Central memory CD8-positive, alpha-beta T cell (primary cell): Measurements from ENCODE around the gene MAP3K4.
A peak's percentile ranks its signal among the peaks of the same experiment; 100 is the strongest.

Experiments
- ATAC-seq: fragments of 150-1000 bp; cut with Tn5 transposase; replicated peaks from 2 replicates; pipeline ENCODE4 v1.10.0; 2022; ENCODE audit warnings: mild to moderate bottlenecking, moderate FRiP score, moderate number of reproducible peaks; ENCODE audit not compliant: poor library complexity, severe bottlenecking; ENCODE audit errors: extremely low read depth
- DNase-seq, 2 donors: peaks; one replicate each; pipeline ENCODE4 v3.0.0; 2021; ENCODE audit warnings: low spot score in 2 of 2
- H3K27ac Mint-ChIP-seq: one replicate; pipeline ENCODE4 v1.8.0; 2022; ENCODE audit warnings: low read depth, mild to moderate bottlenecking, moderate library complexity, mixed read lengths
- H3K27me3 Mint-ChIP-seq: one replicate; pipeline ENCODE4 v1.8.0; 2022; ENCODE audit warnings: mixed read lengths
- H3K36me3 Mint-ChIP-seq: one replicate; pipeline ENCODE4 v1.8.0; 2022; ENCODE audit warnings: mild to moderate bottlenecking, moderate library complexity, mixed read lengths; ENCODE audit not compliant: insufficient read depth
- H3K4me1 Mint-ChIP-seq: one replicate; pipeline ENCODE4 v1.8.0; 2022; ENCODE audit warnings: mixed read lengths
- H3K4me3 Mint-ChIP-seq: one replicate; pipeline ENCODE4 v1.8.0; 2022; ENCODE audit warnings: mild to moderate bottlenecking, moderate library complexity, mixed read lengths
- H3K9me3 Mint-ChIP-seq: one replicate; pipeline ENCODE4 v1.8.0; 2022; ENCODE audit warnings: mixed read lengths

MAP3K4 gene

GRCh38 chr6:161035981-161036263 lies 44.4 kb downstream of the MAP3K4 start:
- Mint-ChIP-seq H3K9me3 (no peaks in the 10 kb centered on the region), H3K36me3 (peaks cover 24% of the 10 kb centered on the region), H3K27me3 (no peaks in the 10 kb centered on the region), H3K4me1 (peaks cover 32% of the 10 kb centered on the region), H3K27ac (no peak overlapping the region), H3K4me3 (no peak overlapping the region)
- ATAC-seq (no peak), DNase-seq (no peak)

DNA sequence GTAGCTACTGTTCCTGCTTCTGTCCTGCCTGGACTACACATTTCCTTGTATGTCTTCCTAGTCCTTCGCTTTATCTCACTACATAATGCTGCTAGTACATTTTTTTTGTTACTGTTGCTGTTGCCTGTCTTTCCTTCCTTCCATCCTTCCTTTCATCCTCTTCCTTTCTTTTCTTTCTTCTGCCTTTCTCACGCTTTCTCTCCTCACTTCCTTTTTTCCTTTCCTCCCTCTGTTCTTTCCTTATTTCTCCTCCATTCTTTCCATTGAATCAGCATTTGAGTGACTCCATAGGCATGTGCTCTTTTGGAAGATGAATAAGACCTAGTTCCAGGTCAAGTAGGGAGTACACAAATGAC lies 46.3 kb downstream of the MAP3K4 start:
- Mint-ChIP-seq H3K4me3 (no peak overlapping the region), H3K27ac (no peak overlapping the region), H3K36me3 (peaks cover 24% of the 10 kb centered on the region), H3K27me3 (no peaks in the 10 kb centered on the region), H3K4me1 (peaks cover 25% of the 10 kb centered on the region), H3K9me3 (no peaks in the 10 kb centered on the region)
- no peak for DNase-seq
- ATAC-seq = no peak

GRCh38 chr6:161038229-161039031 lies 46.9 kb downstream of the MAP3K4 start:
- Mint-ChIP-seq H3K4me3 (no peak overlapping the region), H3K36me3 (peaks cover 25% of the 10 kb centered on the region), H3K27ac (no peak overlapping the region), H3K9me3 (no peaks in the 10 kb centered on the region), H3K4me1 (peaks cover 29% of the 10 kb centered on the region), H3K27me3 (no peaks in the 10 kb centered on the region)
- ATAC-seq (no peak), DNase-seq (no peak)

- ATAC-seq = no peak
- Mint-ChIP-seq H3K36me3 (peaks cover 13% of the 10 kb centered on the region), H3K9me3 (no peaks in the 10 kb centered on the region), H3K4me3 (no peak overlapping the region), H3K27ac (no peak overlapping the region), H3K4me1 (peaks cover 29% of the 10 kb centered on the region), H3K27me3 (no peaks in the 10 kb centered on the region)
- DNase-seq = no peak
Measured at GRCh38 chr6:161041274-161041673, 49.7 kb downstream of the MAP3K4 start.

GRCh38 chr6:161044335-161044734 lies 52.8 kb downstream of the MAP3K4 start:
- no peaks in the 10 kb centered on the region for H3K9me3 Mint-ChIP-seq
- H3K27me3 Mint-ChIP-seq = no peaks in the 10 kb centered on the region
- ATAC-seq (no peak), DNase-seq (no peak)
- peaks cover 6% of the 10 kb centered on the region for H3K36me3 Mint-ChIP-seq
- peaks cover 17% of the 10 kb centered on the region for H3K4me1 Mint-ChIP-seq
- H3K4me3 Mint-ChIP-seq = no peak overlapping the region
- peak overlapping the region; percentile 29 for H3K27ac Mint-ChIP-seq

DNA sequence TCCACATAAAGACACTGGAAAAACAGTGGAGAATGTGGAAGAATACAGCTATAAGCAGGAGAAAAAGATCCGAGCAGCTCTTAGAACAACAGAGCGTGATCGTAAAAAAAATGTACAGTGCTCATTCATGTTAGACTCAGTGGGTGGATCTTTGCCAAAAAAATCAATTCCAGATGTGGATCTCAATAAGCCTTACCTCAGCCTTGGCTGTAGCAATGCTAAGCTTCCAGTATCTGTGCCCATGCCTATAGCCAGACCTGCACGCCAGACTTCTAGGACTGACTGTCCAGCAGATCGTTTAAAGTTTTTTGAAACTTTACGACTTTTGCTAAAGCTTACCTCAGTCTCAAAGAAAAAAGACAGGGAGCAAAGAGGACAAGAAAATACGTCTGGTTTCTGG lies 57.1 kb downstream of the MAP3K4 start:
- DNase-seq (no peak), ATAC-seq (no peak)
- Mint-ChIP-seq H3K4me1 (peaks cover 21% of the 10 kb centered on the region), H3K9me3 (no peaks in the 10 kb centered on the region), H3K4me3 (no peak overlapping the region), H3K36me3 (peaks cover 3% of the 10 kb centered on the region), H3K27me3 (no peaks in the 10 kb centered on the region), H3K27ac (no peak overlapping the region)

GRCh38 chr6:161050134-161050765 lies 58.7 kb downstream of the MAP3K4 start:
- H3K27me3 Mint-ChIP-seq = no peaks in the 10 kb centered on the region
- H3K27ac Mint-ChIP-seq = no peak overlapping the region
- no peaks in the 10 kb centered on the region for H3K9me3 Mint-ChIP-seq
- DNase-seq (no peak), ATAC-seq (no peak)
- H3K4me3 Mint-ChIP-seq = no peak overlapping the region
- H3K4me1 Mint-ChIP-seq = peaks cover 15% of the 10 kb centered on the region
- H3K36me3 Mint-ChIP-seq = peaks cover 3% of the 10 kb centered on the region

DNA sequence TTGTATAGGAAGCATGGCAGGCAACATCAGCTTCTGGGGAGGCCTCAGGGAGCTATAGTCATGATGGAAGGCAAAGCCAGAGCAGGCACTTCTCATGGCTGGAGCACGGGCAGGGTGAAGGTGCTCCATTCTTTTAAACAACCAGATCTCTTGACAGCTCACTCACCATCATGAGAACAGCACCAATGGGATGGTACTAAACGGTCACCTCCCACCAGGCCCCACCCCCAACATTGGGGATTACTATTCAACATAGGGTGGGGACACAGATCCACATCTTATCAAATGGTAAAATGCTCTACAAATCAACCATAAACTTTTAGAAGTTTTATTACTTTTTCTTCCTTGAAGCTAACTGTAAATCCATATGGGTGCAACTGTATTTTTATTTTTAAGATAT lies 61.5 kb downstream of the MAP3K4 start:
- Mint-ChIP-seq H3K27ac (no peak overlapping the region), H3K4me3 (no peak overlapping the region), H3K9me3 (no peaks in the 10 kb centered on the region), H3K36me3 (peaks cover 5% of the 10 kb centered on the region), H3K27me3 (no peaks in the 10 kb centered on the region), H3K4me1 (peaks cover 22% of the 10 kb centered on the region)
- no peak for DNase-seq
- ATAC-seq = no peak

GRCh38 chr6:161054876-161055275 lies 63.3 kb downstream of the MAP3K4 start:
- Mint-ChIP-seq H3K27ac (no peak overlapping the region), H3K4me3 (no peak overlapping the region)
- DNase-seq = no peak

DNA sequence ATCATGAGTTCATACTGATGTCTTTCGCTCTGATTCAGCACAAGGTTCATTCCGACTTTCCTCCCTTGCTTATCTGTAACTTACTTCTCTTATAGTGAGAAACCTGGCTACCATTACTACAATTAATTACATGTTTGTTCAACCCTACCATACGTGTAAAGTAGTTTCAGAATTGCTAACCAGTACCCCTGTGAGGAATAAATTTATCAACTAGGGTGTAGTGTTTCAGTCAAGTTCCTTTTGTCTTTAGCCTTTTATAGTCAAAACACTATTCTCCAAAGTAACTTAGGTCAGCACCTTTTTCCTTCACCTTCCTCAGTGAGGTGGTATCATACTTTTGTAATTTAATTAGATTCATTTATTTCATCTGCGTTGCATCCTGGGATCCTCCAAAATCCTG lies 64.9 kb downstream of the MAP3K4 start:
- Mint-ChIP-seq H3K4me3 (no peak overlapping the region), H3K4me1 (peaks cover 13% of the 10 kb centered on the region), H3K27ac (no peak overlapping the region), H3K36me3 (peaks cover 4% of the 10 kb centered on the region), H3K9me3 (no peaks in the 10 kb centered on the region), H3K27me3 (no peaks in the 10 kb centered on the region)
- DNase-seq (no peak), ATAC-seq (no peak)

More at GRCh38 chr6:161054876-161055275, 63.3 kb downstream of the MAP3K4 start:
- Mint-ChIP-seq H3K9me3 (no peaks in the 10 kb centered on the region), H3K36me3 (peaks cover 4% of the 10 kb centered on the region), H3K27me3 (no peaks in the 10 kb centered on the region), H3K4me1 (peaks cover 20% of the 10 kb centered on the region)
- ATAC-seq = no peak

DNA sequence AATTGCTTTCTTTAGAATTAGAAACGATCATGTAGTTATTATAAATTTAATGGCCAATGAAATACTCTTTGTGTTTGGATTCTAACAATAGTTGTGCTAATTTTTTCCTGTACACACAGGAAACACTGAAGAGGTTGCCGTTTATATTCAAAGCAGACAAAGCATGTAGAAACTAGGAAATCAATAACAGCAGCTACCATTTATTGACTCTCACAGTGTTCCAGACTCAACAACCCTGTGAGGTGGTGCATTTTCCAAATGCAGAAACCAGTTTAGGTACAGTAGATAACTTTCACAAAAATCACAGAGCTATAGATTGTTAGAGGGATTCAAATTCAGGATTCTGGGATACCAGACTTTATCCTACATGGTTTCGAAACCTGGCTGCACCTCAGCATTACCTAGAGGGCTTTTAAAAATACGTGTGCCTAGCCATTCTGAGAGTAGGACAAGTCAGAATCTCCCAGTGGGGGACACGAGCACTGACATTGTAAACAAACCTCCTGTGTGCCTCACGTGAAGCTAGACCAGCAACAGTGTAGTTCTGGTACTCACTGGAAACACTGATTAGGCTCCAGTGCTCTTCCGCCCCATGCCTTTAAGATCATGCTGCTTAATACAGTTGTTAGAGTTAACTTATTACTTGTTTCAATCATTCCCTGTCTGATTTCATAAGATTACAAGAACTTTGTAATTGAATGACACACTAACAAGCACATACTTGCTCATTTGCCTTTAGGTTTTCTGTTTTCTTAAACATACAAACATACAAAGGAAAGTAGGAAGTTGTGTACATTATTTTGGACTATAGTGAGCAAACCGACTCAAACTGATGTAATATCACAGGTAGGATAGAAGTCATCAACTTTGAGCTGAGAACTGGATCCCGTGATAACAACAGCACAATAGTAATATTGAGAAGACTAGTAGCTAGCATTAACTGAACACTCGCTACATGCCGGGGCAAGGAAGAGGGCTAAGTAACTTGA lies 65.8 kb downstream of the MAP3K4 start:
- Mint-ChIP-seq H3K4me3 (no peak overlapping the region), H3K36me3 (peaks cover 4% of the 10 kb centered on the region), H3K27ac (no peak overlapping the region), H3K27me3 (no peaks in the 10 kb centered on the region), H3K9me3 (no peaks in the 10 kb centered on the region), H3K4me1 (peaks cover 13% of the 10 kb centered on the region)
- DNase-seq (no peak), ATAC-seq (no peak)

DNA sequence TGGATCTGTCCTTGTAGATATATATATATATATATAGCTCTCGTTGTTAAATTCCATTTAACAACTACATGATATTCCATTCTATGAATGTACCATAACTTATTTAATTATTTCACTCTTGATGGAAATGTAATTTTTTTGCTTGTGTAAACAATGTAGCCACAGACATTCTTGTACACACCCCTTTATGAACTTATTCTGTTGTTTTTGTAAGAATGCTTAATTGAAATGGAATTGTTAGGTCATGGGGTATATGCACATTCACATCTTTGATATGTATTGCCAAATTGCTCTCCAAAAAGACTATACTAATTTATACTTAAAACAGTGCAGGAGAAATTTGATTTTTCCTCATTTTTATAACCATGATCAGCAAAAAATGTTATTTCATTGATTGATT lies 67.2 kb downstream of the MAP3K4 start:
- H3K4me3 Mint-ChIP-seq = no peak overlapping the region
- H3K9me3 Mint-ChIP-seq = no peaks in the 10 kb centered on the region
- H3K27ac Mint-ChIP-seq = no peak overlapping the region
- ATAC-seq (no peak), DNase-seq (no peak)
- no peaks in the 10 kb centered on the region for H3K27me3 Mint-ChIP-seq
- H3K4me1 Mint-ChIP-seq = peaks cover 13% of the 10 kb centered on the region
- peaks cover 2% of the 10 kb centered on the region for H3K36me3 Mint-ChIP-seq
